HG03575 (cell line): ENCODE data around the gene RAB3GAP2.
"Not testable (repeated sequence)": the region's sequence is repeated elsewhere in the genome, so short reads cannot be mapped to it uniquely, and the experiment has no call there.

ENCODE experiments used
- ATAC-seq: cut with Tn5 transposase; IDR thresholded peaks from one replicate; pipeline ENCODE4 v1.9.1; 2021; ENCODE audit not compliant: unreplicated experiment, insufficient number of reproducible peaks, low FRiP score; ENCODE audit errors: extremely low read depth

The RAB3GAP2 gene

GRCh38 chr1:220294846-220295301 is 22.6 kb upstream of the RAB3GAP2 start:
- ATAC-seq: no peak

GRCh38 chr1:220291580-220291979 is 19.3 kb upstream of the RAB3GAP2 start:
- no peak for ATAC-seq

DNA sequence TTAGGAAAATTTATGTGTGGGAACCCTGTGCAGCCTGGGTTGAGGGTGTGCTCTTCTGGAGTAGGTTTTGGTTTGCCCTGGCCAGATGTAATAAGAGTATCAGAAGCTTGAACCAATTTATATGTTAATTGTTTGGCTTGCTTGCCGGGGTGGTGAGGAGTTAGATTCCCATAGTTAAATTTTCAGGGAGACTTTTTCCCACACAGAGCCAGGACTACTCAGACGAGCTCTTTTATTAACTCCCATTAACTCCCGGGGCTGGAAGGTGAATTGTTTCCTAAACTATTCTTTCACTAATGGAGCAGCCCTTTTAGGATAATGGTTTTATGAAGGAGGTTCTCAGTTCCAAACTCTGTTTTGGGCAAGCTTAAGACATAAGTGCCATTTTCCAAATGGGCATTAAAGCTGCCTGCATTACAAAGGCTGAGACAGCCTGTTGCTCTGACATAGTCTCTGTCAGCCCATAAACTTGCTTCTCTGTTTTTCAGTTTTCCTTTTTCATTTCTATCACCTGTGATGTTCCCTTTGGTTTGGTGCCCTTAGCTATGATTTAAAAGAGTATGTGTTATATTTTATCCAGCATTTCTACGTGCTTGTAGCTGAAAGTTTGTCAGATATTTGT is 18.0 kb upstream of the RAB3GAP2 start:
- no peak for ATAC-seq

- ATAC-seq: no peak
Observed at GRCh38 chr1:220287129-220287528, 14.9 kb upstream of the RAB3GAP2 start.

- no peak for ATAC-seq
Observed at GRCh38 chr1:220283625-220284024, 11.4 kb upstream of the RAB3GAP2 start.

GRCh38 chr1:220281159-220281574 is 8.9 kb upstream of the RAB3GAP2 start:
- no peak for ATAC-seq

DNA sequence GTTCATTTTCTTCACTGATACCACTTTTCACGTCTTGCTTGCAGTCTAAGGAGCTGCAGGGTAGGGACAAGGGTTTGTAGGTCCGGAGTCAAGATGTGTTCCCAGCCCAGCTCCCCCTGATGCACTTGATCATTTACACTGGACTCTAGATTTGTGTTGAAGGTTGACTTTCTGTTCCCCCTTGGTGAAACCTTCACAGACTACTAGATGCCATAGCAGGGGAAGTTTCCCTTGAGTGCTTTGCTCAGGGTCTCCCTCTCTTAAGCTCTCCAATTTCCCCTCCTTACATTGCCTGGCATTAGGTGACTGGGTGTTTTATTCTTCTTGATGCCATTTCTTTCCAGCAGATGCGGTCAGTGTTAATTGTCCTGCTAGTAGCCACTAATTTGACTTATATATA is 8.0 kb upstream of the RAB3GAP2 start:
- ATAC-seq: no peak

GRCh38 chr1:220278991-220279390 is 6.7 kb upstream of the RAB3GAP2 start:
- ATAC-seq: no peak

DNA sequence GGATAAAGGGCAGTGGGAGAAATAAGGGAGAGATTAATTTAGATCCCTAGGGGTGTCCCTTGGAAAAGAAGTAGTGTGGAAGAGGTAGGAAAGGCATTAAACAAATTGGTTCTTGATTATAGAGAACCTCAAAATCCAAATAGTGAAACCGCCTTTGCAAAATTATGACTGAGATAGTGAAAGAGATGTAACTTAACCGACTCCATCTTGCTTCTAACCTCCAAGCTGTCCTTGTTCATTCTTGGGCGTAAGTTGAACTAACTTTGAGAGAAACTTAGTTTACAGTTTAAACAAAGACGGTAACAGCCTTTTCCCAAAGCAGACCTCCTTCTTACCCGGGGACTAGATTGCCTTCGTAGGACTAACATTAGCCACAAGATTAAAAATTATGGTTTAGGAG is 3.2 kb upstream of the RAB3GAP2 start:
- no peak for ATAC-seq

- ATAC-seq: no peak
Observed at GRCh38 chr1:220274251-220274855, 2.1 kb upstream of the RAB3GAP2 start.

DNA sequence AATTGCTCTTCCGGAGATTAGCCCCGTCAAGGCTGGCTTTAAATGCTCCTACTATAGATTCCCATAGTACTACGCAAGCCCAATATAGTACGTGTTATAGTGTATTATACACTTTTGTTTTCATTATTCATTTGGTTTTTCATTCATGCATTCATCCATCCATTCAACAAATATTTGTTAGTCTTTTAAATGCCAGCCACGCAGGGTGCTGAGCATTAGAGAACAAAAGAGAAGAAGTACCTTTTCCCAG is 513 bp upstream of the RAB3GAP2 start:
- ATAC-seq: no peak

GRCh38 chr1:220271706-220272046 is 577 bp downstream of the RAB3GAP2 start:
- ATAC-seq: no peak

- no peak for ATAC-seq
Observed at GRCh38 chr1:220269036-220269435, 3.2 kb downstream of the RAB3GAP2 start.

DNA sequence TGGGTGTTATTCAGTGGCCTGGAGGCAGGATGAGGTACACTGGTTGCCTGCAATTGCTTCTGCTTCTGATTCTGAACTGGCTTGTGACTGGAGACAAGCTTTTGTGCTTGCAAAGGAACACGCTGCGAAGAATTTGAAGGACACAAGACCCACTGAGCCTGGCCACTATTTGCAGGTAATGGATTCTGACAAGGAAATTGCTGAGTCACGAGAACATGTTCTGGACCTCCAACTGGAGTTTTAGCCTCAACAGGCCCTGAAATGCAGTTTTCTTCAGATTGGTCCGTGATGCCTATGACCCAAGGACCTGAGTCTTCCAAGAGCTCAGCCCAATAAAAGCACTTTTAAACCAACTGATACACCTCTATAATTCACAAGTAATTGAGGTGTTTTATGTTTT is 4.6 kb downstream of the RAB3GAP2 start:
- no peak for ATAC-seq

DNA sequence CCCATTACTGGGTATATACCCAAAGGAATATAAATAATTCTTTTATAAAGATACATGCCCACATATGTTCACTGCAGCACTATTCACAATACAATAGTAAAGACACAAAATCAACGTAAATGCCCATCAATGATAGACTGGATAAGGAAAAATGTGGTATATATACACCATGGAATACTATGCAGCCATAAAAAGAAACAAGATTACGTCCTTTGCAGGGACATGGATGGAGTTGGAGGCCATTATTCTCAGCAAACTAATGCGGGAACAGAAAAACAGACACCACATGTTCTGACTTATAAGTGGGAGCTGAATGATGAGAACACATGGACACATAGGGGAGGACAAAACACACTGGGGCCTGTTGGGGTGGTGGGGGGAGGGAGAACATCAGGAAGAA is 12.0 kb downstream of the RAB3GAP2 start:
- not testable (repeated sequence) for ATAC-seq

DNA sequence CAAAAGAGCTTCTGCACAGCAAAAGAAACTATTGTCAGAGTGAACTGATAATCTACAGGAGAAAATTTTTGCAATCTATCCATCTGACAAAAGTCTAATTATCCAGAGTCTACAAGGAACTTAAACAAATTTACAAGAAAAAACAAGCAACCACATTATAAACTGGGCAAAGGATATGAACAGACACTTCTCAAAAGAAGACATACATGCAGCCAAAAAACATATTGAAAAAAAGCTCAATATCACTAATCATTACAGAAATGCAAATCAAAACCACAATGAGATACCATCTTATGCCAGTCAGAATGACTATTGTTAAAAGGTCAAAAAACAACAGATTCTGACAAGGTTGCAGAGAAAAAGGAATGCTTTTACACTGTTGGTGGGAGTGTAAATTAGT is 12.5 kb downstream of the RAB3GAP2 start:
- ATAC-seq: not testable (repeated sequence)

- not testable (repeated sequence) for ATAC-seq
Observed at GRCh38 chr1:220256194-220256593, 16.1 kb downstream of the RAB3GAP2 start.

DNA sequence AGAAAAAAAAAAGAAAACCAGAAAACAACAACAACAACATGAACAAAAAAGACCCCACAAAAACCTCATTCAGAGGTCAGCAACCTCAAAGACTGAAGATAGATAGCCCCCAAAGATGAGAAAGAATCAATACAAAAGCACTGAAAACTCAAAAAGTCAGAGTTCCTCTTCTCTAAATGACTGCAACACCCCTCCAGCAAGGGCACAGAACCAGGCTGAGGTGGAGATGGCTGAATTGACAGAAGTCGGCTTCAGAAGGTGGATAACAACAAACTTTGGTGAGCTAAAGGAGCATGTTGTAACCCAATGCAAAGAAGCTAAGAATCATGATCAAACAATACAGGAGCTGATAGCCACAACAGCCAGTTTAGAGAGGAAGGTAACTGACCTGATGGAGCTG is 17.0 kb downstream of the RAB3GAP2 start:
- no peak for ATAC-seq

DNA sequence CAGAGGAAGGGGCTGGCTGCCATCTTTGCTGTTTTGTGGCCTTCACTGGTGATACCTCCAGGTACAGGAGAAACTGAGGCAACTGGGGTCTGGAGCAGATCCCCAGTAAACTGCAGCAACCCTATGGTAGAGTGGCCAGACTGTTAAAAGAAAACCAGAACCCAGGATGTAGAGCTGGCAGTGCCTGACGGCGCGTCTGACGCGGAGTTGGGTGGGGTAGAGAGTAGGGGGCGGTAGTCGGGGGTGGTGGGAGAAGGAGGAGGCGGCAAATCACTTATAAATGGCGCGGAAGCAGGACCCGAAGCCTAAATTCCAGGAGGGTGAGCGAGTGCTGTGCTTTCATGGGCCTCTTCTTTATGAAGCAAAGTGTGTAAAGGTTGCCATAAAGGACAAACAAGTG is 19.0 kb downstream of the RAB3GAP2 start:
- ATAC-seq: not testable (repeated sequence)

DNA sequence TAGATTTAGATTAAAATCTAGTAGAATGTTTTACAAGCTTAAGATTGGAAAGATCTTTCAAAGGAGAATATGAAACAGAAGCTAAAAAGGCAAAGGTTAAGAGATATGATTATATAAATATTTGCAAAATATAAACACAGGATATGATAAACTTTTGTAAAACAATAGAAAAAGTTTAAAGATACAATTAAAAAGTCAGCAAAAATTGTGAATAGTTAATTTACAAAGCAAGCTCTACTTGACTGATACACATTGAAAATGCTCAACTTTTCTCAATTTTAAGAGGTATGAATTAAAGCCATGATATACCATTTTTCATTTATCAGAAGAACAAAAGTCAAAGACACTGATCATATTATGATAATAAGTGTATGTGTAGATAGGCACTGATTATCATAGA is 21.0 kb downstream of the RAB3GAP2 start:
- ATAC-seq: no peak

DNA sequence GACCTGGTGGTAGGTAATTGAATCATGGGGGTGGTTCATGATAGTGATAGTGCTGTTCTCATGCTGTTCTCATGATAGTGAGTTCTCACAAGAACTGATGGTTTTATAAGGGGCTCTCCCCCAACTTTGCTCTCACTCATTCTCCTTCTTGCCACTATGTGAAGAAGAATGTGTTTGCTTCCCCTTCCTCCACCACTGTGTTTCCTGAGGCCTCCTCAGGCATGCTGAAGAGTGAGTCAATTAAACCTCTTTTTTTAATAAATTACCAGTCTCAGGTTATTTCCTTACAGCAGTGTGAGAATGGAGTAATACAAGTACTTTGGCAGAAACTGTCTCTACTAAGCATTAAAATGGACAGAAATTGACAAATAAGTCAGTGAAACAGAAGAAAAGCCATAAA is 21.6 kb downstream of the RAB3GAP2 start:
- ATAC-seq: no peak
